Cardiac muscle cell (in vitro differentiated cells and primary cell): ENCODE data around the gene KRTAP16-1. TPM values are rescaled to one million over a fixed set of nuclear protein-coding genes. Genes with fewer than 3 reads are reported as not detected.

ENCODE experiments used
- DNase-seq, 2 donors: peaks; one replicate each; pipeline versions ENCODE4 v3.0.0 to v3.0.0-alpha.2; 2010 to 2017; ENCODE audit warnings: low read depth in 1 of 2, low spot score in 1 of 2
- H3K27ac ChIP-seq: fragments of 200-600 bp; sonication (generic); 2 replicates; pipeline ENCODE4 v1.5.1; 2016
- H3K27me3 ChIP-seq: fragments of 200-600 bp; sonication (generic); 2 replicates; pipeline ENCODE4 v1.6.0; 2016; ENCODE audit warnings: control low read depth
- H3K36me3 ChIP-seq: fragments of 200-600 bp; sonication (generic); 2 replicates; pipeline ENCODE4 v1.5.1; 2016; ENCODE audit warnings: control low read depth
- H3K4me1 ChIP-seq: fragments of 200-600 bp; sonication (generic); 2 replicates; pipeline ENCODE4 v1.8.1; 2017; ENCODE audit warnings: low read depth, mild to moderate bottlenecking, mixed run types
- H3K4me3 ChIP-seq: fragments of 200-600 bp; sonication (generic); 2 replicates; pipeline ENCODE4 v1.5.1; 2016; ENCODE audit warnings: mild to moderate bottlenecking
- H3K9me3 ChIP-seq: fragments of 200-600 bp; sonication (generic); 2 replicates; pipeline ENCODE4 v1.5.1; 2017; ENCODE audit warnings: low read depth, mild to moderate bottlenecking, control low read depth
- polyA plus RNA-seq: library from polyadenylated mRNA; unstranded; fragments of >200 nt; fragmentation: Nextera tagmentation; extraction: Ambion mirVana; gene quantifications from 2 replicates; pipeline ENCODE4 v1.2.1, GENCODE V29; 2016
- total RNA-seq: library from RNA; depleted of rRNA; stranded (reverse); fragments of >200 nt; gene quantifications from 2 replicates; pipeline ENCODE4 v1.2.3, GENCODE V29; 2016
- TF ChIP-seq, protein P1 (sequence below): IDR thresholded peaks from 2 replicates; pipeline ENCODE4 v1.5.1; 2012; ENCODE audit warnings: low read depth, mild to moderate bottlenecking, low read length

The KRTAP16-1 gene
- total and polyA plus RNA-seq, 2 experiments from 2014 or later: not detected

DNA sequence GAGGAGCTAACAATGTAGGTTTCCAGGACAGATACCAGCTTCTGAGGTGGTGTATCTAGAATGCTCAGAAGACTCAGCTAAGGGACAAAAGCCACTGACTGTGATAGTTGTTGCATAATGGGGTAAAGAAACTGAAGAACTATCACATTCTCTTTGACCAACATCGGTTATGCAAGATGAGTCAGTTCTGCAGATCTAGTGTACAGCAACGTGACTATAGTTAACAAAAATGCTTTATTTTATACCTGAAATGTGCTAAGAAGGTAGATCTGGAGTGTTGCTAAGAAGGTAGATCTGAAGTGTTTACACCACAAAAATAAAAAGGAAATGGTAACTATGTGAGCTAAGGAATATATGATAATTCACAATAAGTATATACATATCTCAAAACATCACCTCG, 41.4 kb downstream of the KRTAP16-1 start:
- no peak for DNase-seq
- peaks cover 21% of the 10 kb centered on the region for H3K27me3 ChIP-seq
- TF ChIP-seq, protein P1, sequence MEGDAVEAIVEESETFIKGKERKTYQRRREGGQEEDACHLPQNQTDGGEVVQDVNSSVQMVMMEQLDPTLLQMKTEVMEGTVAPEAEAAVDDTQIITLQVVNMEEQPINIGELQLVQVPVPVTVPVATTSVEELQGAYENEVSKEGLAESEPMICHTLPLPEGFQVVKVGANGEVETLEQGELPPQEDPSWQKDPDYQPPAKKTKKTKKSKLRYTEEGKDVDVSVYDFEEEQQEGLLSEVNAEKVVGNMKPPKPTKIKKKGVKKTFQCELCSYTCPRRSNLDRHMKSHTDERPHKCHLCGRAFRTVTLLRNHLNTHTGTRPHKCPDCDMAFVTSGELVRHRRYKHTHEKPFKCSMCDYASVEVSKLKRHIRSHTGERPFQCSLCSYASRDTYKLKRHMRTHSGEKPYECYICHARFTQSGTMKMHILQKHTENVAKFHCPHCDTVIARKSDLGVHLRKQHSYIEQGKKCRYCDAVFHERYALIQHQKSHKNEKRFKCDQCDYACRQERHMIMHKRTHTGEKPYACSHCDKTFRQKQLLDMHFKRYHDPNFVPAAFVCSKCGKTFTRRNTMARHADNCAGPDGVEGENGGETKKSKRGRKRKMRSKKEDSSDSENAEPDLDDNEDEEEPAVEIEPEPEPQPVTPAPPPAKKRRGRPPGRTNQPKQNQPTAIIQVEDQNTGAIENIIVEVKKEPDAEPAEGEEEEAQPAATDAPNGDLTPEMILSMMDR: no peak

DNA sequence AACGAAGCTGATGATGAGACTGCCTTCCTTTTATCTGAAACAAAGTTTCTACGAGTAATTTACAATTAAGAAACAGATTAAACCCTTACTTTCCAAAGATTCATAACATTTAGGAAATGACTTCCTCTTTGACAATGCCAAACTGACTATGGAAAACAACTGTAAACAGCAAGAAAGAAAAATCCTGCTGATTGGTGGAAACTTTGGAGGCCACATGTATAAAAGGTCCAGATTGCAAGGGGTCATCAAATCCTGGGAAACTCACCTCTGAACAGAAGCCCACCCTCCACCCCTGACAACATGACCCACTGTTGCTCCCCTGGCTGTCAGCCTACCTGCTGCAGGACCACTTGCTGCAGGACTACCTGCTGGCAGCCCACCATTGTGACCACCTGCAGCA, 44.0 kb downstream of the KRTAP16-1 start, which contains the start of gene KRTAP9-6:
Gene KRTAP9-6, plus strand, starts transcription at position 301 of the 400 bp plus-strand sequence. Its CDS starts 0 bp downstream, at position 301.
- DNase-seq: no peak
- Histone ChIP-seq H3K4me1 (no peaks in the 10 kb centered on the region), H3K9me3 (no peaks in the 10 kb centered on the region), H3K27me3 (peaks cover 24% of the 10 kb centered on the region), H3K36me3 (no peaks in the 10 kb centered on the region), H3K27ac (no peak within 1 kb of the TSS), H3K4me3 (no peak within 1 kb of the TSS)
- TF ChIP-seq, protein P1: no peak

More for the DNA sequence above, 41.4 kb downstream of the KRTAP16-1 start:
- Histone ChIP-seq H3K9me3 (no peaks in the 10 kb centered on the region), H3K4me3 (no peak overlapping the region), H3K4me1 (no peaks in the 10 kb centered on the region), H3K36me3 (no peaks in the 10 kb centered on the region), H3K27ac (no peak overlapping the region)

DNA sequence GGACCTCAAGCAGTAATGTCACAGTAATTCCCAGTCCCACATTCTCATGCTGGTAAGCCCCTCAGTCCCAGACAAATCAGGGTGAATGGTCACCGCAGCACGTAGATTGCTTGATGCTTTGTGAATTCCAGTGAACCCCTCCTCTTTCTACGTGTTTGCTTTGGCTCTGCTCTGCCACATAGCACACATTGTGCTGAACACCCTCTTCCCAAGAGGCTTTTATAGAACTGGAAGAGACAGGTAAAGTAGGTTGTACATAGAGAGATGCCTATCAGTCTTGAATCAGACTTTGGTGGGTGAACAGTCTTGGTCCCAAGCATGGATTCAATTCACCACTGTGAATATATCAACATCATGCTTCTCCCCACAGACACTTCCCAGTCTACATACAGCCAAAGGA, 44.5 kb downstream of the KRTAP16-1 start:
- Histone ChIP-seq H3K9me3 (no peaks in the 10 kb centered on the region), H3K27ac (no peak overlapping the region), H3K36me3 (no peaks in the 10 kb centered on the region), H3K4me3 (no peak overlapping the region), H3K27me3 (peaks cover 24% of the 10 kb centered on the region), H3K4me1 (no peaks in the 10 kb centered on the region)
- DNase-seq: no peak
- TF ChIP-seq, protein P1: no peak

DNA sequence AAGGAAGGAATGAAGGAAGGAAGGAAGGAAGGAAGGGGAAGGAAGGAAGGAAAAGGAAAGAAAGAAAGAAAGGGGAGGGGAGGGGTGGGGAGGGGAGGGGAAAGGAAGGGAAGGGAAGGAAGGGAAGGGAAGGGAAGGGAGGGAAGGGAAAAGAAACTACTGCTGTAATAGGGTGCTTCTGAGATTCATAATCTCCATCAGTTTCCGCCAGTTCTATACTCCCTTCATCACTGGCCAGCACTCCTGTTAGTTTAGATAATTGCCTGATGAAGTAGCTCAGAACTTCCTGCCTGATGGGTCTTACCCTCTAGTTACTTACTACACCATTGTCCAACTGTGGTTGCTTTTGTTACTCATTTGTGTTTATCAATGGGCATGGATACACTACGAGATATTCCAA, 45.9 kb downstream of the KRTAP16-1 start:
- DNase-seq: no peak
- TF ChIP-seq, protein P1: no peak
- Histone ChIP-seq H3K9me3 (no peaks in the 10 kb centered on the region), H3K4me3 (no peak overlapping the region), H3K36me3 (no peaks in the 10 kb centered on the region), H3K27me3 (peaks cover 31% of the 10 kb centered on the region), H3K4me1 (no peaks in the 10 kb centered on the region), H3K27ac (no peak overlapping the region)

DNA sequence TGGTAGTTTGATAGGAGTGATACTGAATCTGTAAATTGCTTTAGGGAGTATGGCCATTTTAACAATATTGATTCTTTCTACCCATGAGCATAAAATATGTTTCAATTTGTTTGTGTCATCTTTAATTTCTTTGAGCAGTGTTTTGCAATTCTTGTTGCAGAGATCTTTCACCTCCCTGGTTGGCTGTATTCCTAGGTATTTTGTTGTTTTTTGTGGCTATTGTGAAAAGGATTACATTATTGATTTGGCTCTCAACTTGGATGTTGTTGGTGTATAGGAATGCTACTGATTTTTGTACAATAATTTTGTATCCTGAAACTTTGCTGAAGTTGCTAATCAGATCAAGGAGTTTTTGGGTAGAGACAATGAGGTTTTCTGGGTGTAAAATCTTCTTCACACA, 50.7 kb downstream of the KRTAP16-1 start:
- H3K36me3 ChIP-seq: no peaks in the 10 kb centered on the region
- TF ChIP-seq, protein P1: no peak
- H3K4me1 ChIP-seq: no peaks in the 10 kb centered on the region
- no peak for DNase-seq
- H3K27ac ChIP-seq: no peak overlapping the region
- no peak overlapping the region for H3K4me3 ChIP-seq
- no peaks in the 10 kb centered on the region for H3K9me3 ChIP-seq
- peaks cover 47% of the 10 kb centered on the region for H3K27me3 ChIP-seq

Other genes starting within 250 kb of the KRTAP16-1 start
Only the 30 nearest of the 36 such genes appear.
- gene KRTAP4-16, start 207.1 kb downstream of the KRTAP16-1 start, total RNA-seq: not detected in 2 replicates
- not detected in 2 replicates for gene KRTAP4-16, start 207.1 kb downstream of the KRTAP16-1 start, polyA plus RNA-seq
- not detected in 2 replicates for gene KRTAP4-9, start 203.9 kb downstream of the KRTAP16-1 start, total RNA-seq
- not detected in 2 replicates for gene KRTAP4-9, start 203.9 kb downstream of the KRTAP16-1 start, polyA plus RNA-seq
- not detected in 2 replicates for gene KRTAP4-11, start 190.9 kb downstream of the KRTAP16-1 start, total RNA-seq
- not detected in 2 replicates for gene KRTAP4-11, start 190.9 kb downstream of the KRTAP16-1 start, polyA plus RNA-seq
- not detected in 2 replicates for gene KRTAP4-12, start 185.1 kb downstream of the KRTAP16-1 start, total RNA-seq
- gene KRTAP4-12, start 185.1 kb downstream of the KRTAP16-1 start, polyA plus RNA-seq: not detected in 2 replicates
- not detected in 2 replicates for gene KRTAP4-6, start 168.8 kb downstream of the KRTAP16-1 start, total RNA-seq
- gene KRTAP4-6, start 168.8 kb downstream of the KRTAP16-1 start, polyA plus RNA-seq: not detected in 2 replicates
- gene KRTAP4-5, start 159.5 kb downstream of the KRTAP16-1 start, total RNA-seq: not detected in 2 replicates
- gene KRTAP4-5, start 159.5 kb downstream of the KRTAP16-1 start, polyA plus RNA-seq: not detected in 2 replicates
- gene KRTAP4-4, start 148.6 kb downstream of the KRTAP16-1 start, total RNA-seq: not detected in 2 replicates
- not detected in 2 replicates for gene KRTAP4-4, start 148.6 kb downstream of the KRTAP16-1 start, polyA plus RNA-seq
- not detected in 2 replicates for gene KRTAP4-3, start 141.1 kb downstream of the KRTAP16-1 start, total RNA-seq
- gene KRTAP4-3, start 141.1 kb downstream of the KRTAP16-1 start, polyA plus RNA-seq: not detected in 2 replicates
- not detected in 2 replicates for gene KRTAP4-2, start 131.1 kb downstream of the KRTAP16-1 start, total RNA-seq
- gene KRTAP4-2, start 131.1 kb downstream of the KRTAP16-1 start, polyA plus RNA-seq: not detected in 2 replicates
- not detected in 2 replicates for gene KRTAP4-1, start 124.4 kb downstream of the KRTAP16-1 start, total RNA-seq
- gene KRTAP4-1, start 124.4 kb downstream of the KRTAP16-1 start, polyA plus RNA-seq: not detected in 2 replicates
- gene KRTAP9-1, start 119.4 kb downstream of the KRTAP16-1 start, total RNA-seq: not detected in 2 replicates
- not detected in 2 replicates for gene KRTAP9-1, start 119.4 kb downstream of the KRTAP16-1 start, polyA plus RNA-seq
- not detected in 2 replicates for gene KRTAP9-2, start 82.7 kb downstream of the KRTAP16-1 start, total RNA-seq
- gene KRTAP9-2, start 82.7 kb downstream of the KRTAP16-1 start, polyA plus RNA-seq: not detected in 2 replicates
- gene KRTAP9-3, start 76.9 kb downstream of the KRTAP16-1 start, total RNA-seq: not detected in 2 replicates
- gene KRTAP9-3, start 76.9 kb downstream of the KRTAP16-1 start, polyA plus RNA-seq: not detected in 2 replicates
- gene KRTAP9-8, start 71.3 kb downstream of the KRTAP16-1 start, total RNA-seq: not detected in 2 replicates
- not detected in 2 replicates for gene KRTAP9-8, start 71.3 kb downstream of the KRTAP16-1 start, polyA plus RNA-seq
- gene KRTAP9-4, start 59.6 kb downstream of the KRTAP16-1 start, total RNA-seq: not detected in 2 replicates
- not detected in 2 replicates for gene KRTAP9-4, start 59.6 kb downstream of the KRTAP16-1 start, polyA plus RNA-seq
- not detected in 2 replicates for gene KRTAP9-9, start 53.9 kb downstream of the KRTAP16-1 start, total RNA-seq
- not detected in 2 replicates for gene KRTAP9-9, start 53.9 kb downstream of the KRTAP16-1 start, polyA plus RNA-seq
- gene KRTAP9-6, start 43.9 kb downstream of the KRTAP16-1 start, total RNA-seq: not detected in 2 replicates
- not detected in 2 replicates for gene KRTAP9-6, start 43.9 kb downstream of the KRTAP16-1 start, polyA plus RNA-seq
- not detected in 2 replicates for gene KRTAP9-7, start 33.6 kb downstream of the KRTAP16-1 start, total RNA-seq
- gene KRTAP9-7, start 33.6 kb downstream of the KRTAP16-1 start, polyA plus RNA-seq: not detected in 2 replicates
- gene KRTAP29-1, start 6.5 kb downstream of the KRTAP16-1 start, total RNA-seq: not detected in 2 replicates
- not detected in 2 replicates for gene KRTAP29-1, start 6.5 kb downstream of the KRTAP16-1 start, polyA plus RNA-seq
- not detected in 2 replicates for gene KRTAP17-1, start 6.4 kb upstream of the KRTAP16-1 start, total RNA-seq
- gene KRTAP17-1, start 6.4 kb upstream of the KRTAP16-1 start, polyA plus RNA-seq: not detected in 2 replicates
- not detected in 2 replicates for gene KRT33A, start 41.5 kb upstream of the KRTAP16-1 start, total RNA-seq
- not detected in 2 replicates for gene KRT33A, start 41.5 kb upstream of the KRTAP16-1 start, polyA plus RNA-seq
- not detected in 2 replicates for gene KRT33B, start 60.5 kb upstream of the KRTAP16-1 start, total RNA-seq
- gene KRT33B, start 60.5 kb upstream of the KRTAP16-1 start, polyA plus RNA-seq: not detected in 2 replicates
- not detected in 2 replicates for gene KRT34, start 73.0 kb upstream of the KRTAP16-1 start, total RNA-seq
- not detected in 2 replicates for gene KRT34, start 73.0 kb upstream of the KRTAP16-1 start, polyA plus RNA-seq
- not detected in 2 replicates for gene KRT31, start 88.3 kb upstream of the KRTAP16-1 start, total RNA-seq
- gene KRT31, start 88.3 kb upstream of the KRTAP16-1 start, polyA plus RNA-seq: not detected in 2 replicates
- not detected in 2 replicates for gene KRT37, start 115.3 kb upstream of the KRTAP16-1 start, total RNA-seq
- gene KRT37, start 115.3 kb upstream of the KRTAP16-1 start, polyA plus RNA-seq: not detected in 2 replicates
- not detected in 2 replicates for gene KRT38, start 131.7 kb upstream of the KRTAP16-1 start, total RNA-seq
- not detected in 2 replicates for gene KRT38, start 131.7 kb upstream of the KRTAP16-1 start, polyA plus RNA-seq
- not detected in 2 replicates for gene KRT32, start 158.1 kb upstream of the KRTAP16-1 start, total RNA-seq
- not detected in 2 replicates for gene KRT32, start 158.1 kb upstream of the KRTAP16-1 start, polyA plus RNA-seq
- gene KRT35, start 171.8 kb upstream of the KRTAP16-1 start, total RNA-seq: not detected in 2 replicates
- not detected in 2 replicates for gene KRT35, start 171.8 kb upstream of the KRTAP16-1 start, polyA plus RNA-seq
- not detected in 2 replicates for gene KRT36, start 180.6 kb upstream of the KRTAP16-1 start, total RNA-seq
- gene KRT36, start 180.6 kb upstream of the KRTAP16-1 start, polyA plus RNA-seq: not detected in 2 replicates
- not detected in 2 replicates for gene KRT13, start 196.3 kb upstream of the KRTAP16-1 start, total RNA-seq
- gene KRT13, start 196.3 kb upstream of the KRTAP16-1 start, polyA plus RNA-seq: not detected in 2 replicates